ENCODE data around the gene AP3D1. TPM values are rescaled to one million over a fixed set of nuclear protein-coding genes. Genes with fewer than 3 reads are reported as not detected.
"Not testable (repeated sequence)": the region's sequence is repeated elsewhere in the genome, so short reads cannot be mapped to it uniquely, and the experiment has no call there.

Gene AP3D1
- total RNA-seq, 8 experiments from 2014 or later: 59.6 to 122 (median 78.8) TPM

- ATAC-seq (replicated peaks in 6 of 8): no peak
- H3K4me1 ChIP-seq (replicated peaks in 1 of 2): peaks cover 0 to 2% of the 10 kb centered on the region in 2 donors
- no peak overlapping the region for H3K4me3 ChIP-seq
- H3K27ac ChIP-seq: no peak overlapping the region
- in situ Hi-C loops (cut with MboI; ENCODE audit: low pct_unique_long_range_greater_than_20kb in 2 of 9, low sequenced_read_pairs in 9 of 9, unreplicated experiment in 9 of 9): no loop called here
- 71 to 100% (median 95%) methylated on average over 1 to 12 of the region's 45 CpGs; no CpG with 5 or more reads in 4 of the 10 experiments for WGBS, 10 experiments
Observed at GRCh38 chr19:2101417-2102335, 49.7 kb downstream of the AP3D1 start.

- Histone ChIP-seq H3K4me3 (no peak overlapping the region), H3K27ac (no peak overlapping the region), H3K4me1 (replicated peaks in 1 of 2) (peaks cover 0 to 2% of the 10 kb centered on the region in 2 donors)
- in situ Hi-C loops (cut with MboI; ENCODE audit: low pct_unique_long_range_greater_than_20kb in 2 of 9, low sequenced_read_pairs in 9 of 9, unreplicated experiment in 9 of 9): no loop called here
- no peak for ATAC-seq (replicated peaks in 6 of 8)
- 89 to 100% (median 96%) methylated on average over 1 to 9 of the region's 11 CpGs; no CpG with 5 or more reads in 6 of the 10 experiments for WGBS, 10 experiments
Observed at GRCh38 chr19:2100719-2101061, 50.7 kb downstream of the AP3D1 start.

GRCh38 chr19:2099937-2100718, 51.2 kb downstream of the AP3D1 start:
- WGBS, 10 experiments: 88 to 100% (median 98%) methylated on average over 4 to 15 of the region's 39 CpGs; no CpG with 5 or more reads in 5 of the 10 experiments
- in situ Hi-C loops (cut with MboI; ENCODE audit: low pct_unique_long_range_greater_than_20kb in 2 of 9, low sequenced_read_pairs in 9 of 9, unreplicated experiment in 9 of 9): no loop called here
- H3K27ac ChIP-seq: no peak overlapping the region
- no peak for ATAC-seq (replicated peaks in 6 of 8)
- H3K4me3 ChIP-seq: no peak overlapping the region
- peaks cover 2 to 5% of the 10 kb centered on the region in 2 donors for H3K4me1 ChIP-seq (replicated peaks in 1 of 2)

GRCh38 chr19:2099054-2099501, 52.3 kb downstream of the AP3D1 start:
- no peak for ATAC-seq (replicated peaks in 6 of 8)
- 79% methylated on average over 2 of the region's 16 CpGs; no CpG with 5 or more reads in 9 of the 10 experiments for WGBS, 10 experiments
- Histone ChIP-seq H3K4me1 (replicated peaks in 1 of 2) (peaks cover 8 to 10% of the 10 kb centered on the region in 2 donors), H3K27ac (no peak overlapping the region), H3K4me3 (no peak overlapping the region)
- in situ Hi-C loops (cut with MboI; ENCODE audit: low pct_unique_long_range_greater_than_20kb in 2 of 9, low sequenced_read_pairs in 9 of 9, unreplicated experiment in 9 of 9): no loop called here

- WGBS, 10 experiments: 67 to 100% methylated on average over 1 to 9 of the region's 23 CpGs; no CpG with 5 or more reads in 8 of the 10 experiments
Observed at GRCh38 chr19:2097886-2098327, 53.5 kb downstream of the AP3D1 start.

GRCh38 chr19:2097203-2097885, 54.0 kb downstream of the AP3D1 start:
- peaks cover 8 to 10% of the 10 kb centered on the region in 2 donors for H3K4me1 ChIP-seq (replicated peaks in 1 of 2)
- peak in 1 of 8 experiments; percentile 0 for ATAC-seq (replicated peaks in 6 of 8)
- H3K4me3 ChIP-seq: peak overlapping the region; percentile 19 to 77 (median 30)
- 60 to 80% methylated on average over 1 to 4 of the region's 30 CpGs; no CpG with 5 or more reads in 8 of the 10 experiments for WGBS, 10 experiments
- no peak overlapping the region for H3K27ac ChIP-seq
- in situ Hi-C loops (cut with MboI; ENCODE audit: low pct_unique_long_range_greater_than_20kb in 2 of 9, low sequenced_read_pairs in 9 of 9, unreplicated experiment in 9 of 9): no loop called here

More at GRCh38 chr19:2097886-2098327, 53.5 kb downstream of the AP3D1 start:
- in situ Hi-C loops (cut with MboI; ENCODE audit: low pct_unique_long_range_greater_than_20kb in 2 of 9, low sequenced_read_pairs in 9 of 9, unreplicated experiment in 9 of 9): no loop called here
- Histone ChIP-seq H3K4me1 (replicated peaks in 1 of 2) (peaks cover 8 to 10% of the 10 kb centered on the region in 2 donors), H3K27ac (no peak overlapping the region), H3K4me3 (no peak overlapping the region)
- ATAC-seq (replicated peaks in 6 of 8): no peak

- in situ Hi-C loops (cut with MboI; ENCODE audit: low pct_unique_long_range_greater_than_20kb in 2 of 9, low sequenced_read_pairs in 9 of 9, unreplicated experiment in 9 of 9): no loop called here
- ATAC-seq (replicated peaks in 6 of 8): peak; percentile 78 to 89 (median 84)
- H3K4me3 ChIP-seq: peak within 1 kb of the TSS; percentile 48 to 77 (median 75)
- WGBS, 10 experiments: 0% methylated on average over 7 of the region's 70 CpGs; no CpG with 5 or more reads in 9 of the 10 experiments
- peaks cover 8 to 10% of the 10 kb centered on the region in 2 donors for H3K4me1 ChIP-seq (replicated peaks in 1 of 2)
- peak within 1 kb of the TSS; percentile 87 to 92 for H3K27ac ChIP-seq
Observed at GRCh38 chr19:2096480-2097202, 54.7 kb downstream of the AP3D1 start, which contains the start of gene IZUMO4. Gene IZUMO4, plus strand, starts transcription at chr19:2096915. Its CDS starts 31 bp downstream, at chr19:2096946.

- Histone ChIP-seq H3K4me1 (replicated peaks in 1 of 2) (peaks cover 8 to 10% of the 10 kb centered on the region in 2 donors), H3K4me3 (peak within 1 kb of the TSS; percentile 48 to 77 (median 75)), H3K27ac (peak within 1 kb of the TSS; percentile 87 to 92)
- 0% methylated on average over 7 of the region's 56 CpGs; no CpG with 5 or more reads in 9 of the 10 experiments for WGBS, 10 experiments
- ATAC-seq (replicated peaks in 6 of 8): peak in 7 of 8 experiments; percentile 29 to 86 (median 83)
- in situ Hi-C loops (cut with MboI; ENCODE audit: low pct_unique_long_range_greater_than_20kb in 2 of 9, low sequenced_read_pairs in 9 of 9, unreplicated experiment in 9 of 9): no loop called here
Observed at GRCh38 chr19:2096034-2096479, 55.3 kb downstream of the AP3D1 start, which contains the start of gene MOB3A. Gene MOB3A, minus strand, starts transcription at chr19:2096326. Its CDS starts 17,766 bp downstream, at chr19:2078560.

GRCh38 chr19:2091926-2092525, 59.3 kb downstream of the AP3D1 start:
- ATAC-seq (replicated peaks in 6 of 8); H3K4me3 ChIP-seq; in situ Hi-C loops (cut with MboI; ENCODE audit: low pct_unique_long_range_greater_than_20kb in 2 of 9, low sequenced_read_pairs in 9 of 9, unreplicated experiment in 9 of 9); H3K27ac ChIP-seq: not testable (repeated sequence)
- WGBS, 10 experiments: 91 to 100% (median 100%) methylated on average over 2 to 10 of the region's 13 CpGs; no CpG with 5 or more reads in 3 of the 10 experiments
- H3K4me1 ChIP-seq (replicated peaks in 1 of 2): peaks cover 6 to 10% of the 10 kb centered on the region in 2 donors

- WGBS, 10 experiments: 60% methylated on average over 1 of the region's 2 CpGs; no CpG with 5 or more reads in 9 of the 10 experiments
- no peak overlapping the region for H3K4me3 ChIP-seq
- no peak for ATAC-seq (replicated peaks in 6 of 8)
- in situ Hi-C loops (cut with MboI; ENCODE audit: low pct_unique_long_range_greater_than_20kb in 2 of 9, low sequenced_read_pairs in 9 of 9, unreplicated experiment in 9 of 9): no loop called here
- H3K27ac ChIP-seq: no peak overlapping the region
- peaks cover 2 to 4% of the 10 kb centered on the region in 2 donors for H3K4me1 ChIP-seq (replicated peaks in 1 of 2)
Observed at GRCh38 chr19:2089727-2090053, 61.7 kb downstream of the AP3D1 start.

- WGBS, 10 experiments: 64 to 100% (median 74%) methylated on average over 2 to 12 of the region's 16 CpGs; no CpG with 5 or more reads in 3 of the 10 experiments
- ATAC-seq (replicated peaks in 6 of 8): peak in 4 of 8 experiments; percentile 22 to 43 (median 24)
- Histone ChIP-seq H3K4me1 (replicated peaks in 1 of 2) (no peaks in the 10 kb centered on the region), H3K27ac (no peak overlapping the region), H3K4me3 (no peak overlapping the region)
- in situ Hi-C loops (cut with MboI; ENCODE audit: low pct_unique_long_range_greater_than_20kb in 2 of 9, low sequenced_read_pairs in 9 of 9, unreplicated experiment in 9 of 9): no loop called here
Observed at GRCh38 chr19:2089001-2089711, 62.2 kb downstream of the AP3D1 start.
